EH (cell line): ENCODE results near the gene KLHDC10.
"Not testable (repeated sequence)": the region's sequence is repeated elsewhere in the genome, so short reads cannot be mapped to it uniquely, and the experiment has no call there.

Experiments
- DNase-seq: peaks from one replicate; pipeline ENCODE4 v3.0.0-alpha.2; 2015; ENCODE audit warnings: low read depth

KLHDC10 gene

DNA sequence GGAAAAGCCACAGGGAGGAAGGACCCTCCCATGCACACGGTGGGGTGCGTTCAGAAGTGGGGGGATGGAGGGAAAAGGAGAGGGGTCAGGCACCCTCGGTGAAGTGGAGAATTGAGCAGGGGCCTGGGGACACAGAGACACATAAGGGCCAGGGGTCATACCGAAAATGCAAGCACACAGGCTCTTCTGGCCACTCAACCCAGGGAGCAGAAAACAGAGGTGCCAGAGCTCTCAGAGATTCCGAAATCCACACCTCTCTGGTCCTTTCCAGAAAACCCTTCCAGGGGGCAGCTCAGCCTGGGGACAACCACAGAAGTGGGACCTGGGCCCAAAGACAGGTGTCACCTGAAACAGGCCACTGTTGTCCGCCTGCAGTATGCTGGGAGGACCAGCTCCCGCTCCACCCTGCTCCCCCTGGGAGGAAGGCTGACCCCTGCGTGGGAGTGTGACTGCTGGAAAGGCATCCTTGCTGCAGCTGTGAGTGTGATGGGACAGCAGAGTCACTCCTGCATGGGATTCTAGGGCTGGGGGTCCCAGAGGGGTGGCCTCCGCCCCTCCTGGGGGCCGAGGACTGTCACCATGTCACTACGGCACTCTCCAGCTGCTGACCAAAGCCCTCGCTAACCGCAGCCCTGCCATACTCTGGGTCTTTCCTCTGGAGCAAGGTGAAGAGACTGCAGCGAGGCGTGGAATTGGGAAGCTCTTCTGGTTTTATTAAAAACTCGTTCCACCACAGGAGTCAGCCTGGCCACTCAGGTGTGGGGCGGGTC, 71.7 kb downstream of the KLHDC10 start:
- DNase-seq = no peak

DNA sequence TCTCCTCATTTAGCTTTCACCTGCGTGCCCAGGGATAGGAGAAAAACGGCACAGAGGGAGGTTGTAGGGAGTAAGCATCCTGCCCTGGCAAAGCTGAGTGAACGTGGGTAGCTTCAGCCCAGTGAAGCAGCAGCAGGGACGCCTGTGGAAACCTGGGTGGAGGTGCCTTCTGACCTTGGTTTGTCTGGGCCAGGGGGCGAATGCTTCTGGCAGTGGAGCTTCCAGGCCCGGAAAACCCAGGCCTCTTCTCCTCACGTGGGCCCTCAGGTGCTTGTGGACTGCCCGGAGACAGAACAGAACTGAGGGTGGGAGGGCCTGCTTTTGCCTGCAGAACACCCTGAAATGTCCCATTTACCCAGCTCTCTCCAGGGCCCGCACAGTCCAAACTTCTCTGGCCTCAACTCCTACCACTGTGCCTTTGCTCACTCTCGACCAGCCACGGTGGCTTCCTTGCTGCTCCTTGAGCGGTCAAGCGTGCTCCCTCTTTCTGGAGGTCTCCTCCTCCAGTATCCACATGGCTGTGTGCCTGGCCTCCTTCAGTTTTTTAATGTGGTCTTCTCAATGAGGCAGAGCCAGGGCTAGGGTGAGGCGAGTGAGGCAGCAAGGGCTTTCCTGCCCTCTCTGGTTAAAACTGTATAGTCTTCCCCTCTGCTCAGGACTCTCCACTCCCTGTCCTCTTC, 72.5 kb downstream of the KLHDC10 start:
- DNase-seq = no peak

DNA sequence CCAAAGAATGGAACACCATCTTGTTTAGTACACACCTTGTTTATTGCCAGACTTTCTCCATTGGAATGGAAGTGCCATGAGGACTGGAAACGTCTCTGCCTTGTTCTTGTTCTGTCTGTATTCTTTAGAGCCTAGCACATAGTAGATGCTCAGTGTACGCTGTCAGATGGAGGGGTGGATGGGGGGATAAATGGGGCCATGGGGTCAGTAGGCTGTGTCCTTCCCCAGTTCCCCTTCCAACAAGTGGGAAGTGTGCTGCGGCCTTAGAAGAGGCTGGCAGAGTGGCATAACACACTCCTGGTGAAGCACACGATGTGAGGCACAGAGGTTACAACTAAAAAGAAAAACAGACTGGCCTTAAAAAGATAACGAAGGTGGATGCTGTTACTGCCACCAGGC, 73.0 kb downstream of the KLHDC10 start:
- no peak for DNase-seq

DNA sequence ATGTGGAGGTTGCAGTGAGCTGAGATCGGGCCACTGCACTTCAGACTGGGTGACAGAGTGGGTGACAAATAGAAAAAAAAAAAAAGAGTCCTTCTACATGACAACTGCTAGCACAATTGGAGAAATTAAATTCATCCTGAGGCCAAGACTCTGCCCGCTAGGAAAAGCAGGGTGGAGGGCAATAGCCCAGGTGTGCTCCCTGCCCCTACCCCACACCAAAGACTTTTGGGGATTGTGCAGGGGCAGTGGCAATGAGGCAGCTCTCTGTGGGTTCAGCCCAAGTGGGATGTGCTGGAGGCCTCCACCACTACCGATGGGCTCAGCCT, 73.6 kb downstream of the KLHDC10 start:
- DNase-seq = no peak

DNA sequence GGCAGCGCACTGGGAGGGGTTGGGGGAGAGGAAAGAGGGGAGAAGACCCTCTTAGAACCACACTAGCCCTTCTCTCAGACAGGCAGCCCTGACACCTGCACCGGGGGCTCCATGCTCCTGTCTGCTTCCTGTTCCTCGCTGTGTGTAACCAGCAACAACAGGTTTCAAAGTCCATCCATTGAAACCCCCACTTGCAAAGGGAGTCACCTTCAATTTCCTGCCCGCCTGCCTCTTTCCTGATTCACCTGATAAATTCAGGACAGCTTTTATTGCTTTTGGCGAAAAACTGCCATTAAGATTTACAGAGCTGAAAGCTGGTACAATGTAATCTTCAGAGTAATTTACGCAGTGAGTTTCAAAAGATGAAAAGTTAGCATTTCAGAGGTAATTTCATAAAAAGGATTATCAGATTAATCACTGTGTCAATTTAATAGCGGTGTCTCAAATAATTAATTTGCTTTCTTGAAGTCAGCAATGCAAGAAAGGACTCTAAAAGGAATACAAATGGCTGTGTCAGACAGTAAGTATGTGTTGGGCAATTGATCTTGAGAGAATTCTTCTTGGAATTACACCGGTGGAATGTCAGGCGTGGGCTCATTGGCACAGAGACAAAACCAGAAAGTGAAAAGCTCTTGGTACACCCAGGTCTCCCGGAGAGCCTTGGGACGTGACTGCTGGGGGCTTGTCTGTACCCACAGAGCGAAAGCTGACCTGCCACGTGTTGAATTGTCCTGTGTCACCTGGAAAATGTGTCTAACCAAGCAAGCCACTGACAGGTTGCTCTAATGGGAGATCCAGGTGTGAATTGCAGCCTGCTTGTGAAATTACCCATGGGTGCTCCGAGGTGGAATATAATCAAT, 74.2 kb downstream of the KLHDC10 start:
- DNase-seq = peak; percentile 86

DNA sequence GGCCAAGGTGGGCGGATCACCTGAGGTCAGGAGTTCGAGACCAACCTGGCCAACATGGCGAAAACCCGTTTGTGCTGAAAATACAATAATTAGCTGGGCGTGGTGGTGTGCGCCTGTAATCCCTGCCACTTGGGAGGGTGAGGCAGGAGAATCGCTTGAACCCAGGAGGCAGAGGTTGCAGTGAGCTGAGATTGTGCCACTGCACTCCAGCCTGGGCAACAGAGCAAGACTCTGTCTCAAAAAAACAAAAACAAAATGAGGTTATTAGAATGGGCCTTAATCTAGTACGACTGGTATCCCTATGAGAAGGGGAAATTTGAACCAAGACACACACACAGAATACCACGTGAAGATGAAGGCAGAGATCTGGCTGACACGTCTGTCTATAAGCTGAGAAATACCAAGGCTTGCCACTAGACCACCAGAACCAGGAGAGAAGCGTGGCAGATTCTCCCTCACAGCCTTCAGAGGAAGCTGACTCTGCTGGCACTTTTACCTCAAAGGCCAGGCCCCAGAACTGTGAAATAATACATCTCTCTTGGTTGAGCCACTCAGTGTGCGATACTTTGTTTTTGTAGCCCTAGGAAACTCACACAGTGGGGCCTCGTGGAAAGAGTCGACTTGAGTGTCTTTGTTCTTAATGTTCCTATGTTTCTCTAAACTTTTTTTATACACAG, 75.2 kb downstream of the KLHDC10 start:
- DNase-seq = no peak

DNA sequence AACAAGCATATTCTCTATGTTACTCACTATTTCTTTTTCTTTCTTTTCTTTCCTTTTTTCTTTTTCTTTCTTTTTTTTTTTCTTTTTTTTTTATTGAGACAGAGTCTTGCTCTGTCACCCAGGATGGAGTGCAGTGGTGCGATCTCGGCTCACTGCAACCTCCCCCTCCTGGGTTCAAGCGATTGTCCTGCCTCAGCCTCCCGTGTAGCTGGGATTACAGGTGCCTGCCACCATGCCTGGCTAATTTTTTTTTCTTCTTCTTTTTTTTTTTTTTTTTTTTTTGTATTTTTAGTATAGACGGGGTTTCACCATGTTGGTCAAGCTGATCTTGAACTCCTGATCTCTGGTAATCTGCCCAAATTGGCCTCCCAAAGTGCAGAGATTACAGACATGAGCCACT, 75.8 kb downstream of the KLHDC10 start:
- DNase-seq = not testable (repeated sequence)

DNA sequence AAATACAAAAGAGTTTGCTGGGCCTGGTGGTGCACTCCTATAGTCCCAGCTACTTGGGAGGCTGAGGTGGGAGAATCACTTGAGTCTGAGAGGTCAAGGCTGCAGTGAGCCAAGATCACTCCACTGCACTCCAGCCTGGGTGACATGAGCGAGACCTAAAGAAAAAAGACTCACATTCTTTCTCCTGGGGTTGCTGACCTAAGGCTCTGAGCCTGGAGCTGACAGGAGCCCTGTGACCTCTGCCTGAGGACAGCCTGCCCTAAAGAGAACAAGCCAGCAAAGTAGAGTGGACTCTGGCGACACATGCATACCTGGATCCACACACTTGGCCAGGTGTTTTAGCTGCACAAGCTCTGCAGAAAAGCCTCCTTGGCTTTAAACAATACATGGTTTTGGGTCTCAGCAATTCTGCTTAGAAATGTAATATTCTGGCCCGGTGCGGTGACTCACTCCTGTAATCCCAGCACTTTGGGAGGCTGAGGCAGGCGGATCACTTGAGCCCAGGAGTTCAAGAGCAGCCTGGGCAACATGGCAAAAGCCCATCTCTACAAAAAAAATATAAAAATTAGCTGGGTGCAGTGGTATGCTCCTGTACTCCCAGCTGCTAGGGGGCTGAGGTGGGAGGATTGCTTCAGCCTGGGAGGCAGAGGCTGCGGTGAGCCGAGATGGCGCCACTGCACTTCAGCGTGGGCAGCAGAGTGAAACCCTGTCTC, 76.5 kb downstream of the KLHDC10 start:
- no peak for DNase-seq

DNA sequence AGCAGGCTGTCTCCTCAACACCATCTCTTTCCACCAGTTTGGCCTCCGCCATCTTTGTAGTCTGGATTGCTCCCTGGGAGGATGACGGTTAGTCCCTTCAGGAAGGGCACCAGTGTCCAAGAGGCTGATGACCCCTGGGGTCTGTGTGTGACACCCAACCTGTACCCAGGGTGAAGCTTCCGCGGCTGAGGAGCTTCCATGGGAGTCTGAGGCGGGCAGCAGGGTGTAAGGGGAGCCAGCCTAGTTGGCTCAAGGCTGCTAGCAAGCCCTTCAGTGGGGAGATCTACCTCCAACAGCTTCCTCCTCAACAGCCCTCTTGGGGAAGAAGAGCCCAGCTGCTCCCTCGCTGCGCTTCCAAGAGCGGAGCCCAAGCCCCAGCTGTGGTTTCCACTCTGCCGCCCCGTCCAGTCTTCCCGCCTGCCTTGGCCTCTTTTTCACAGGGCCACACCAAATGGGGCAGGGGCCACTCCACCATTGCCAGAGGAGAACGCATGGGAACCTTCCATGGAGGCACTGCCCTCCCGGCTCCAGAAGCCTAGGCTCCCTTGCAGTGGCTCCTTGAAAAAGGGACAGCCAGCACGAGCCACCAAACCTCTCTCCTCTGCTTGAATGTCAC, 77.5 kb downstream of the KLHDC10 start:
- no peak for DNase-seq

DNA sequence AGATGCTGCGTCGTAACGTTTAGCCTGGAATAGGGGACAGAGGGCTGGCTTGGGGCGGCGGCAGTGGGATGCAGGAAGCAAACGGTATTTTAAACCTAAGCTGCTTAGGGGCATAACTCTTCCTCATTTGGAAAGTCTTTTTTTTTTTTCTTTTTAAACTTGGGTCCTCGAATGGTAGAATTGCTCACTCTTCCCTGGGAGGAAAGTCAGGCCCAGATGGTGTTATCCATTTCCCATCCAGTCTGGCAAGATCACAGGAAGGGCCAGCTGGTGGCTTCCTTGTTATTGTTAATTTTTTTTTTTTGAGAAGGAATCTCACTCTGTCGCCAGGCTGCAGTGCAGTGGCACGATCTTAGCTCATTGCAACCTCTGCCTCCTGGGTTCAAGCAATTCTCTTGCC, 78.2 kb downstream of the KLHDC10 start:
- DNase-seq = peak; percentile 45

DNA sequence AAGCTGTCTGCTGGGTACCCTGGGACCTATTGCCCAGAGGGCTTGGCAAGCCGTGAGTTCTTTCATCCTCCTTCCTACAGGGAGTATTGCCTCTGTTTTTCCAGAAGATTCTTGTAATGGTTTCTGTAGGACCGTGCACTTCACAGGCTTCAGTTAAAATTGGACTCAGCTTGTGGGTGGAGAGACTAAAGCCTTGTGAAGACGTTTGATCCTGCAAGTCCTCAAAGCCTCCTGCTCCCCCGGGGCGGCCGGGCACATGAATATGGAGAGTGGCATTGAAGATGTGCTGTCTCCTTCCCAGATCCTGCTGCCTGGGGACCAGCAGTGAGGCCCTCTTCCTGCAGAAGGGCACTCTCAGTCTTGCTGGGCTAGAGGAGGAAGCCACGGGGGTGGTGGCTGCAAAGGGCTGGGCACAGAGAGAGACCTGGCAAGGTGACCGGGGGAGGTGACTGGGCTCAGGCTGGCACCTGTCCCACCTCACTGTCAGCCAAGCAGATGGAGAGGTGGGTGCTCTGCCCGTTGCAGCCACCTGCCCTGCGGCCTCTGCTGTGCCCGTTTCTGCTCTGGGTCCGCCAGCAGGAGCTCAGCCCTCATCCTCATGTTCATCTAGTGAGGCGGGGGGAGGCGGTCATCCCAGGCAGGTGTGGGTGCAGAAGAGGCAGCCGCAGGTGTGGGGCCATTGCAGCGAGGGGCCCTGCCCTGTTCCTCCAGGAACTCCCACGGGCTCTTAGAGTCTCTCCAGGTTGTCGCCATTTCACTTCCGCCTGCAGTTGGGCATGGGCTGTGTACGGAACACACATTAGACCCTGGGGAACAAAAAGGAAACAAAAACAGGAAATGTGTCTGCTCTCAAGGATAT, 79.2 kb downstream of the KLHDC10 start:
- DNase-seq = no peak

DNA sequence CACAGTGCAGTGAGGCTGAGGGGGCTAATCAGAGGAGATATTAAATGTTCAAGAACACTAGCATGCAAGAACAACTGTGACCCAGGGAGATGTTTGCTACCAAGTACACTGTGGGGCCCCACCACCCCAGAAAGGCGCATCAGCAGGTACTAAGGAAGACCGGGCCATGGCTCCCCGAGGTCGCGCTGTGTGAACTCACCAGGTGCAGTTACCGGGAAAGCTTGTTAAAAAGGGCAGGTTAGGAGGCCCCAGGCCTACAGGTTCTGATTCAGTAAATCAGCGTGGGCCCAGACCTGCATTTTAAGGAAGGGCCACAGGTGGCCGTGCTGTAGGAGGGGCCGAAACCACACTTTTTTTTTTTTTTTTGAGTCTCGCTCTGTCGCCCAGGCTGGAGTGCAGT, 80.3 kb downstream of the KLHDC10 start:
- no peak for DNase-seq

DNA sequence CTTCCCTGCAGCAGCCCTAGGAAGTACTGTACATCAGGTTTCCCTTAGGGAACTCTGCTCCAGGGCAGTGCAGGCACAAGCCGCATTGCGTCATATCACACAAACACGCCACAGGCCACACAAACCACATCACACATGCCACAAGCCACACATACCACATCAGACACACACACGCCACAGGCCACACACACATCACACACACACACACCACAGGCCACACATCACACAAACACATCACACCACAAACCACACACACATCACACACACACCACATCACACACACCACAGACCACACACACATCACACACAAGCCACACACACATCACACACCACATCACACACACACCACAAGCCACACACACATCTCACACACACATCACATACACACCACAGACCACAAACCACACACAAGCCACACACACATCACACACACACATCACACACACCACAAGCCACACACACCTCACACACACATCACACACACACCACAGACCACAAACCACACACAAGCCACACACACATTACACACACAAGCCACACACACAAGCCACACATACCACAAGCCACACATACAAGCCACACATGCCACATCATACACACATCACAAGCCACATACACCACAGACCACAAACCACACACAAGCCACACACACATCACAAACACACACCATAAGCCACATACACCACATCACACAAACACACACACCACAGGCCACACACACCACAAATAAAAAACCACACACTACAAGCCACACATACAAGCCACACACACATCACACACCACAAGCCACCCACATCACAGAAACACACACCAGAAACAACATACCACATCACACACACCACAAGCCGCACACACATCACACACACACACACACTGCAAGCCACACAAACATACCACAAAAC, 81.5 kb downstream of the KLHDC10 start:
- peak; percentile 44 for DNase-seq

DNA sequence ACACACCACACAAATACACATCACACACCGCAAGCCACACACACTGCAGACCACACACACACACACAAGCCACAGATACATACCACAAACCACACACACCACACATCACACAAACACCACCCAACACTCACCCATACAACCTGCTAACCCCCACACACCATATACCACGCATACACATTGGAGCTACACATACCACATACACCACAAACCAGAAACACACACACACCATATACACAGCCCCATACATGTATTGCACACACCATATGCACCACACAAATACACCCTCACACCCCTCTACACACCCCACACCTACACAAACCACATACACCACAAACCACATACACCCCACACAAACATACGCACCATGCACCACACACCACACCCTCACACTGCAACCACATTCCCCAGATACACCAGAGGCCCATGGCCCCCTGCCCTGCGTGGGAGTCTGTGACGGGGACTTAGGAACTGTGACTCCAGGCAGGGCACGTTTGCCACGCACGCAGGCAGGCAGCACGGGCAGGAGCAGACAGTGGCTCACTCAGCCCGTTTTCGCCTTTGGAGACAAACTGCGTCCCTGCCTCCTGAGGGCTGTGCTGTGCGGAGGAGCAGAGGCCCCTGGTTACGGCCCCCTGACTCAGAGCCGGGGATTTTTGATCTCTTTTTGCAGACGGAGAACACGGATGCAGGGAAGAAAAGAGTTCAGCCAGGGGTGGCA, 82.3 kb downstream of the KLHDC10 start:
- DNase-seq = no peak

DNA sequence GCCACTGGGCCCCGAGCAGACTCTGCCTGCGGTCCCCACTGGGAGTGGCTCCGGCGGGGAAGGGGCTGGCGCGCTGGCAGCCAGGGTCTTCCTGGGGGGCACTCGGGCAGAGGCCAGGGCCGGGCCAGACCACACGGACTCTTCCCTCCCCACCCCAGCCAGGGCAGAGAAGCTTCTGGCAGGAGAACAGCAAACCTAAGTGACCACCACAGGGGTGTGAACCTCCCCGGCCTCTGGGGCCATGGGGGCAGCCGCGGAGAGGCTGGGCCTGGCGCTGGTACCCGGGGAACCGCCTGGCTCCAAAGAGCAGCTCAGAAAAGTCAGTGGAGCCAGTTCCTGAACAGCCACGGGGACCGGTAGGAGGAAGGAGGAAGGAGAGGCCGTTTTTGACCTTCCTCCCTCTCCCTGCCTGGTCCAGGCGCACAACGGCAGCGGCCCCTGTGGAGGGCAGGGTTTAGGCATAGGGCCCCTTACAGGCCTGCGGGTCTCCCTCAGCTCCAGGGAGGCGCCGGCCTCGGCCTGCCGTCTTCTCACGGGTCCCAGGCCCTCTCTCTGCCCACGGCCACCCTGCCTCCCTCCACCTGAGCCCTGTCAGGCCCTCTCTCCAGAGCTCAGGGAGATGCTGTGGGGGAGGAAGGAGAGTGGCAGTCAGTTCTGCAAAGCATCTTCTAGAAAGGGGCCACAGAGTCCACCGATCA, 83.0 kb downstream of the KLHDC10 start:
- DNase-seq = no peak

DNA sequence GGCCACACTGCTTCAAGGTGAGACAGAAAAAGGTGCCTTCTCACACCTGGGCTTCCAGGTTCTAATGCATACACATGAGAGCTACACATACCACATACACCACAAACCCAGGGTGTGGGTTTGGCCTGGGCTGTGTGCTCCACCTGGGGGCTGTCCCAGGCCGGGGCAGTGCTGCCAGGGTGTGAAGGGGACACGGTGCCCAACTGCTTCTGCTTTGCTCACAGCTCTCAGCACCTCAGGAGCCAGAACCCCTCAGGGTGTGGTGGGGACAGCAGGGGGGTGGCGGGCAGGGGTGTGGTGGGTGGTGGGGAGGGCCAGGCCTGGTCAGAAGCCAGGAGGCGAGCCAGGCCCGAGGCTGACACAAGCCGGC, 83.8 kb downstream of the KLHDC10 start:
- no peak for DNase-seq

DNA sequence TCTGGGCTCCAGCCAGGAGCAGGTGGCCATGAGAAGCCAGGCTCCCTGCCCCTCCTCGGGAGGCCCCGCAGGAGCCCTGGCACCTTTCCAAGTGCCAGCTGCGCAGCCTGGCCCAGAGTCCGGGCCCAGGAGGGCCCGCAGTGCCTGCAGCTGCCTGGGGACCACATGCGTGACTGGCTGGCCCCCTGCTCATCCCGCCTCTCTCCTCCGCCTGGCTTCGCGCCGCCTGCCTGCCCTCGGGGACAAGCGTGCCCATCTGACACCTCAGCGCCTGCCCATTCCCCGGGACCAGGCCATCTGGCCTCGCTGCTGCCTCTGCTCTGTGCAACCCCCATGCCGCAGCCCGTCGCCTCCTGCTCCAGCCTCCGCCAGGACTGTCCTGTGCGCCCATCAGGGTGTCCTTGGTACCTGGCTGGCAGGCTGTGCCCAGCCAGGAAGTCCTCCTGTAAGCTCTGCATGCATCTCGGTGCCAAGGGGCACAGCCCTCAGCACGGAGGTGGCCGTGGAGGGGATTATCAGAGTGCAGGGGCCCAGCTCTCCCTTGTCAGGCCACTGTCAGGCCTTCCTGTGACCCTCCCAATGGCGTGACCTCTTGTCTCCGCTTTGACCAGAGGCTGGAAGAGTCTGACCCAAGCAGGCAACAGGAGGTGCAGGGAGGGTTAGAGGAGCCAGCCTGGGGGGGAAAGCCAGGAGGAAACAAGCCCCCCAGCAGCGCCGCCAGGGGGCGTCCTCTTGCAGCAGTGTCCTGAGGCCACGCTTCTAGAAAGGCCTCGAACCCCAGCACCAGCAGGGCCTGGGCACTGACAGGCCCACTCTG, 84.4 kb downstream of the KLHDC10 start:
- DNase-seq = no peak
